SK-N-SH treated with all-trans-retinoic acid at 6 μM for 48 hours (cell line): Measurements from ENCODE around the gene WNK1.

Source experiments
- CSRNP3 ChIP-seq: fragments of 250-450 bp; sonication (Bioruptor Pico); IDR thresholded peaks from 2 replicates; pipeline ENCODE4 v1.5.1; 2021; ENCODE audit warnings: mild to moderate bottlenecking, moderate library complexity
- ISL1 ChIP-seq: fragments of 250-450 bp; sonication (Bioruptor Pico); IDR thresholded peaks from 2 replicates; pipeline ENCODE4 v2.1.2; 2022; ENCODE audit warnings: mild to moderate bottlenecking, moderate library complexity
- OSR1 ChIP-seq: fragments of 250-450 bp; sonication (Bioruptor Pico); IDR thresholded peaks from 2 replicates; pipeline ENCODE4 v1.8.0; 2022; ENCODE audit warnings: moderate library complexity, mild to moderate bottlenecking, inconsistent platforms
- PATZ1 ChIP-seq: fragments of 250-450 bp; sonication (Bioruptor Pico); IDR thresholded peaks from 2 replicates; pipeline ENCODE4 v1.8.0; 2020; ENCODE audit warnings: mild to moderate bottlenecking, moderate library complexity, borderline replicate concordance

GRCh38 chr12:848173-848865, 95.9 kb downstream of the WNK1 start:
- no peak for TF ChIP-seq PATZ1 (CRISPR knock-in tag)
- no peak for TF ChIP-seq ISL1 (CRISPR knock-in tag)
- TF ChIP-seq OSR1 (CRISPR knock-in tag), result no peak
- no peak for TF ChIP-seq CSRNP3
